ENCODE results near the gene IL4I1.
A peak's percentile ranks its signal among the peaks of the same experiment; 100 is the strongest.

IL4I1 gene

DNA sequence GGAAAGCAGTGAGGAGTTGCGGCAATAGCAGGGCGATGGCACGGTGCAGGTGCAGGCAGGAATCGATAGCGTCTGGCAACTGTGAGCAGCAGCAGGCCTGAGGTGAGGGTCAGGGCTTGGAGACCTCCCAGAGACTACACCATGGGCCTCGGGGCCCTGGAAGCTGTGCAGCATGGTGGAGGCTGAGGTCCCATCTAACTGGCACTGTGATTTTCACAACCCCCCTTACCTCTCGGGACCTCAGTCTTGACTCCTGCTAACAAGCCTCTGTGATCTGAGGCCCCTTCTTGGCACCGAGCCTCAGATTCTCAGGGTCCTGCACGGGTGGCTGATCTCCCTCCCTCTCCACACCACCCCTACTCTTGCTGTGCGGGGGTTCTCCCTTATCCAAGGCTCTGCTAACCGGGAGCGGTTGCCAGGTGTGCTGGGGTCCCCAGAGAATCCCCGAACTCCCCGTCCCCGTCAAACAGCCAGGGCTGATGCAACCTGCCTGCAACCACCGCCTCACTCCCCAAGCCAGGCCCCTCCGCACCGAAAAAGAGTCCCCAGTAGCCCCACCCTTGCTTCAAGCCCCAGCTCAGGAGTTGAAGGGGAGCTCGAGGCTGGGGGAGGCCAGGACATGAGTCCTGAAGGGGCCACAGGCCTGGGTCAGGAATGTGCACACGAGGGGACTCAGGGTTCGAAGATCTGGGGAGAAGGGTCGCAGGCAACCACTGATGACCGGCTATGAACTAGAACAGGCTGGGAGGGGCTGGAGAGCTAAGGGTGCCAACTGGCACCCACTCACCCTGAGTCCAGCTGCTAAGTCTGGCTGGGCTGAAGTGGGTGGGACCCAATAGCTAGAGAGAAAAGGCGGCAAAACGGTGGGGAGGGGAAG lies 27.6 kb upstream of the IL4I1 start:
- DNase-seq: no peak

DNA sequence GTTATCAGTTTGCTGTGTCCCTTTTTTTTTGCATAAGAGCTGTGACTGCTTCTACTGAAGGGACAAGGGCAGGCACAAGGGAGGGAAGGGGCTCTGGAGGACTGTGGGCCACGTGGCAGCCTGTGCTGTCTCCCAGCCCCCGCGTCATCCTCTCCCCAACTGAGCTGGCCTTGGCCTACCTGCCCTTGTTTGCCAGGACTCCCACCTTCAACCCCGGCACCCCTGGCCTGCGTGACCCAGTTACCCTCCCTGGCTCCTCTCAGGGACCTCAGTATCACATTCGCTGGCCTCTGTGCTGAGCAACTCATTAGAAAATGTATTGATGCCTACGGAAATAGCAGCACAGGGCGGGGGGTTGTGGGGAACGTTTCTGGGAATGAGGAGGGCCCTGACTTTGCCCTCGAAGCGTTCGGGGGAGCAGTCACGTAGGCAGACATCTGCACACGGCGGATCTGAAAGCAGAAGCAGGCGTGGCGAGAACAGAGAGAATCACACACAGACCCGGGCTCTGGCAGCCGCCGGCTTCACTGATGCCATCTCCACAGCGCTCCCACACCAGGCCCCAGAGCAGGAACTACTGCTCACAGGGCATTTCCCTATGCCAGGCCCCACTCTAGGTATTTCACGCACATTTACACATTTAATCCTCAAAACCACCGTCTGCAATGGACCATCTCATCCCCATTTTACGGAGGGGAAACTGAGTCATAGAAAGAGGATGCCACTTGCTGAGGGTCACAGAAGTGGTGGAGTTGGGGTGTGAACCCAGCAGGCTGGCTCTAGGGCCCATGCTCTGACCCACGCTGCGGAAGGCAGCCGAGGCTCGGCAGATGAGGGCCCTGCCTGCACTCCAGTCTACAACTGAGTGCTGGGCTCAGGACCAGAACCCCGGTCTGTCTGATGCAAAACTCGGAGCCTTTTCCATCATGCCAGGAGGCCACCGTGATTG lies 26.6 kb upstream of the IL4I1 start:
- DNase-seq: no peak

DNA sequence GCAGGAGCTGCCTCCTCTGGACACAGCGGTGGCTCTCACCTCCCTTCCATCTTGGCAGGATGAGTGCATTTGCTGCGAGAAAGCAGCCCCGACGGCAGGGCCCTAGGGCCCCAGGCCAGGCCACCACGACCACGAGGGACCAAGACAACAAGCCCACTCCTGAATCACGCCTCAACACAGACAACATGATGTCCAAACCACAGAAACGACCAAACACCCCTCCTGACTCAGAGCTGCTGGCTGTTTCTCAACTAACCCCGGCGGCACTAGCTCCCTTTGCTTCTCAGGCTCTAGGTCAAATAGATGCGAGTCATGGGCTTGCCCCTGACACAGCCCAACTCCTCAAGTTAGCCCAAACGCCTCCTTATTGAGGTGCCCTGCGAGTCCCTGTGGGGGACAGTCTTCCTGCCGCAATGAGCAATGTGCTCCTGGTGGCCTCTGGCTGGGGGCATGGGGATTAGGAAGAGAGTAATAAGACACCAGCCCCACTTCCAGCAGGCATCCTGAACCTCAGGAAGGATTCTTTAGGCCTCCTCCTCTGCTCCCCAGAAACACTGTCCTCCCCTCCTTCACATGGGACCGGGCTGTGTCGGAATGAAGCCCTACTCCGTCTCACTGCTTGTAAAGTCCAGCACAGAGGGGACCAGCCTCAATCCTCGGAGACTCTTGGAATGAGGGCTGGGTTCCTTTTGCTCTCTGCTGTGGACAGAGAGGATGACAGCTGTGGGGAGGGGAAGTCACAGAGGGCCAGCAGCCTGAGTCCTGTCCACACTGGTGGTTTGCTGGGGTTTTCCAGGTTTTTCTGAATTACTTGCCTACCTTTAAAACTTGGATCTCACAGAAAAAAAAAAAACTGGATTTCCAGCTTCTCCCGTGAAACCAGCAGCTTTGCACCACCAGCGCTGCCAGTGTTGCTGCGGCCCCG lies 25.4 kb upstream of the IL4I1 start:
- DNase-seq: no peak

DNA sequence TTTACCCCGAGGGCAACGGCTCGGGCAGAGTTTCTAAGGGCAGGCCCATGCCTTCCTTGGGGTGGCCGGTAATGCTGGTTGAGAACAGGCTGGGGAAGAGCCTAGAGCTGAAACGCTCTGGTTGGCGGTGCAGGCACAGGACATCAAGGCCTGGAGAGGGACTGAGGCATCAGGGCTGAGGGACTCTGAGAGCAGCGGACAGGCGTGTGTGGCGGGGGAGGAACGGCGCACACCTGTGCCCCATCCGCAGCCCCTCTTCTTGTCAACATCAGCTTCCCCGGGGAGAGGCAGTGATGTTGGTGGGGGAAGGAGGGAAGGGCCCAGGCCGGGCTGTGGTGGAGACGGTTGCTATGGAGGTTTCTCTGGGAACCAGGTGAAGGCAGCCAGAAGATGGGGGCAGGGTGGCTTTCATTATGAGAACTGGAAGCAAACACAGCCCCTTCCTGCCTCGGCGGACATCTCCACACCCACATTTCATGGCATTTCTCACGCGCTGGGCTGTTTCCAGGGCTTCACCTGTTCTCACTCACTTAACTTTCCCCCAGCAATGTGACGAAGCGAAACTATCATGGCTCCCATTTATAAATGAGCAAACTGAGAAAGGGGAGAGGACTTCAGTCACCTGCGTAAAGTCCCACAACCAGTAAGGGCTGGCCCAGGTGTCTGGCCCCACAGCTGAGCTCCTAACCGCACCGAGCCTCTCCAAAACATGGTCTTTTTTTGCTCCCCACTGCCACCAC lies 24.1 kb upstream of the IL4I1 start:
- no peak for DNase-seq

DNA sequence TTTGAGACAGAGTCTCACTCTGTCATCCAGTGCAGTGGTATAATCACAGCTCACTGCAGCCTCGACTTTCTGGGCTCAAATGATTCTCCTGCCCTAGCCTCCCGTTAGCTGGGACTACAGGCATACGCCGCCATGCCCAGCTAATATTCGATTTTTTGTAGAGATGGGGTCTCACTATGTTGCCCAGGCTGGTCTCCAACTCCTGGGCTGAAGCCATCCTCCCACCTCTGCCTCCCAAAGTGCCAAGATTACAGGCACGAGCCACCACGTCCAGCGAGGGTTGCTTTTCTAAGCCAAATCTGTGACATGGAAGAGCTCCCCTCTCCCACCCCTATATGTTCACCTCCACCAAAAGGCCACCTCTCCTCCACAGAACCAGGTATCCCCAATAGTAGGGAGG lies 21.4 kb upstream of the IL4I1 start:
- DNase-seq: no peak

DNA sequence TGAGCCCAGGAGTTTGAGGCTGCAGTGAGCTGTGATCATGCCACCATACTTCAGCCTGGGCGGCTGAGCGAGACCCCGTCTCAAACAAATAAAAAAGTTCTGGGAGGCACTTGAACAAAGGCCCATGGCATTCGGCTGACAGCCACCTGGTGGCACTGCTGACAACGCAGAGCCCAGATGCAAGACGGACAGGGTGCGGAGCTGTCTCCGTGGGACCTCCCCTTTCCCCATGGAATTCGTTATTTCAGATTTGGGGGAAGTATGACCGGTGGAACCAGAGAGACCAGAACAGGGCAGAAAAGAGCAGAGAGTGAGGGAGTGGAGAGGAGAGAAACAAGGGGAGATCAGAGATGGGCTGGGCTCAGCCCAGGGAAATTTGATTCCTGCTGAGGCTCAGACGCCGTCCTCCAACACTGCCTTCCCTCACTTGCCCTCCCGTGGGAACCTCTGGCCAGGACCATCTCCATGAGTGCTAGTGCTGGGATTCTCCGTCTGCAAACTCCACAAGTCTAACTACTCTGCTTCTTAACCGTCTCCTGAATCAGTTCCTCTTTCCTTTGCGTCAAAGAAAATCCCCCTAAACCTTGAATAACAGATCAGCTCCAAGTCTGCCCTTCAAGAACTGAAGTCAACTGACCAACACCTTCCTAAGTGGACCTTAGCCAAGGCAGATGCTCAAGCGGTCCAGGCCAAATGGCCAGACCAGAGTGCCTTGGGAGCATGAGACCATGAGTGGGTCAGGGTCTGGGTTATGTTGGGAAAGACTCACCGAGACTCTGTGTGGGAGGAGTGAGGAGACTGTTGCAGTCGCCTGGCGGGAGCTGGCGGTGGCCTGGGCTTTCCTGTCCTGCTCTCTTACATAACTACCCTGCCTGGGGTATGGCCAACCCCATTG lies 20.4 kb upstream of the IL4I1 start:
- DNase-seq: no peak

DNA sequence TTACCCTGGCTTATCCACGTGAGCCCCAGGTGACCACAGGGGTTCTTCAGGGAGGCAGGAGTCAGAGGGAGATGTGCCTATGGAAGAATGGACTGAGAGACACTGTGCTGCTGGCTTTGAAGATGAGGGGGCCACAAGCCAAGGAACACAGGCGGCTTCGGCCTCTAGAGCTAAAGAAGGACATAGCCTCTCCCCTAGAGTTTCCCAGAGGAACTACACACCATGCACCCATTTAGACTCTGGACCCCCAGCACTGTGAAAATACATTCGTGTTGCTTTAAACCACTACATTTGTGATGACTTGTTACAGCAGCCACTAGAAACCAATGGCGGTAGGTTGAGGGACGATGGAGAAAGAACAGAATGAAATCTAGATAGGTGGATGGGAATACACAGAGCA lies 18.6 kb upstream of the IL4I1 start:
- no peak for DNase-seq

DNA sequence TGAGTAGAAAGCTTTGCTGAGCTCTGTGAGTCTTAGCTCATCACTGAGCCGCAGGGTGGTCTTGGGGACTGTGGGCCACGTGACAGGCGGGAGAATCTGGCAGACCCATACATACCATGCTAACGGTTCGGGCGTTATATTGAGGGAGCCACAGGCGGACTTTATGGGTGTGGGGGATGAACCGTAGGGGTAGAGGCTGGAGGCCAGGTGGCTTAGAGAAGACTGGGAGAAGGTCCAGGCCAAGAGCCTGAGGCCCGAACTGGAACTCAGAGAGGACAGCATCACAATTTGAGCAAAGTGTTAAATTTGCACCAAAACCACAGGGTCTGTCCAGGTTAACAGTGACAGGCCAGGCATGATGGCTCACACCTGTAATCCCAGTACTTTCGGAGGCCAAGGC lies 17.0 kb upstream of the IL4I1 start:
- no peak for DNase-seq

DNA sequence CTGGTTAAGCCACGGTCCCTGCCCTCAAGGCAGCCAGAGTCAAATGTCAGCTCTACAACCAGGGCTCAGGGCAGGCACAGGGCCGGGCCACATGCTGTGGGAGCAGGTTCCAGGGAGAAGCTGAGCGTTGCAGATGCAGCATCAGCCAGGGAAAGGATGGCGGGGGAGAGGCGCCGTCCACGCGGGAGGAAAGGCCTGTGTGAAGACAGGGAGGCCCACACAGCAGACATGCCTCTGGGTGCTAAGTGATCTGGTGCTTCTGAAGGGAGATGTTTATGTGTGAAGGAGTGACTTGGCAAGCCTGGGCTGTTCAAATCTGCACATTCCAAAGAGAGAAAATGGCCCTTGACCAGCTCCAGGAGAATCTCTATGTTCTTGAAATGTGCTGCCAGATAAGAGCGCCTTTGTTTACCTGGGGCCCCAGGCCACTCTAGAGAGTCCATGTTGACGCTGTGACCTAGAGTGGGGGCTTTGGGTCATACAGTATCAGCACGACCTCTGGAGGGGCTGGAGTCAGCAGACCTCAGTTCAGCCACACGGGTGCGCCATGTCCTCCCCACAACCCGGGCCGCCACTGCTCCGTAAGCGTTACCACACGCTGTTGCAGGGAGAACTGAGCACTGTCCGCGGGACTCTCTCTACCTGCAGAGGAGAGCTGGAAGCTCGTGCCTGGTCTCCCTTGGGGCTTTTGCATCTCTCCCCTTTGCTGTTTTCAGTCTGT lies 16.4 kb upstream of the IL4I1 start:
- DNase-seq: no peak

DNA sequence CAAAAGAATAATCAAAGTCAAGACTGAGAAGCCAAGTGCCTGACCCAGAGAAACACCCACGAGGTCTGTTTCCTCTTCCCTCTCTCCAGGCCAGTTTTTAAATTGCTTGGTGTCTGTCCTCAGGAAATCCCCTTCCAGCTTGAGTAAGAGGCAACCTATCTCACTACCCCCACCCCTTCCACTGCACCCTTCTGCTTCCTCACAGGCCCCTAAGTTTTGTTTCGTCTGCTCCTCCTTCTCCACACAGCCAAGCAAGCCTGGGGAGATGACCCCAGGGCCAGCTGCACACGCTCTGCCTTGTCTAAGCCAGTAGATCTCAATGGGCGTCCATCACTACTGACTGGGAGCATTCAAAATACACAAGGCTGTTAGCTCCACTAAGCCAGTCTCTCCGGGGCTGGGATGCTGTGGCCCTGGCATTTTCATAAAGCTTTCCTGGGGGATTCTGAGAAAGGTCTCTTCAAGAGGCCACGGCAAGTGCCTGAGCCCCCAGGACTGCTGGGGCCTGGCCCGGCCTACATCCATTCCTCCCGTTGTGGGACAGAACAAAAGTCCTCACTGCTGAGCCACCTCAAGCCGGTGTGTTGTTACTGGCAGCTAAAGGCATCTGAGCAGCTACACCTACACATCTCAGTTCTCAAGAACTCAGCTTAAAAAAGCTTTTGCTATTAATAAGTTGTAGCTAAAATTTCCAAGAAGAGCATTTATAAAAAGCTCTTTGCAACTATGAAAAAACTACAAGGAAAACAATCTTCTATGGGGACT lies 14.9 kb upstream of the IL4I1 start:
- peak; percentile 16 for DNase-seq

DNA sequence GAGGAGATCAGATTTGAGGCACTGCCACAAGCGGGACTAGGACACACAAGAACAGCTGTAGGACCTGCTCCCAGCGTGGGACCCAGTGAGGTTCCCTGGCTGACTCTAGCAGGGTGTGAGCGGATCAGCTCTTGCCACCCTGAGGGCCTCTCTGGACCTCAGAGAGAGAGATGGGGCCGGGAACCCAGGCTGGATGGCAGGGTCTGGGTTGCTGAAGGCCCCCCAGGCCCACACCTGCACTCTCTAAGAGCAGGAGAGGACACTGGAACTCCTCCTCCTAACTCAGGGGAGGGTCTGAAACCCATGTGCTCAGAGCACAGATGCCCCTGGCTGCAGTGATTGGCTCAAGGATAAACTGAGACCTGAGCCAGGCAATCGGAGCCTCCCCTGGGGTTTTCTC lies 13.5 kb upstream of the IL4I1 start:
- no peak for DNase-seq

DNA sequence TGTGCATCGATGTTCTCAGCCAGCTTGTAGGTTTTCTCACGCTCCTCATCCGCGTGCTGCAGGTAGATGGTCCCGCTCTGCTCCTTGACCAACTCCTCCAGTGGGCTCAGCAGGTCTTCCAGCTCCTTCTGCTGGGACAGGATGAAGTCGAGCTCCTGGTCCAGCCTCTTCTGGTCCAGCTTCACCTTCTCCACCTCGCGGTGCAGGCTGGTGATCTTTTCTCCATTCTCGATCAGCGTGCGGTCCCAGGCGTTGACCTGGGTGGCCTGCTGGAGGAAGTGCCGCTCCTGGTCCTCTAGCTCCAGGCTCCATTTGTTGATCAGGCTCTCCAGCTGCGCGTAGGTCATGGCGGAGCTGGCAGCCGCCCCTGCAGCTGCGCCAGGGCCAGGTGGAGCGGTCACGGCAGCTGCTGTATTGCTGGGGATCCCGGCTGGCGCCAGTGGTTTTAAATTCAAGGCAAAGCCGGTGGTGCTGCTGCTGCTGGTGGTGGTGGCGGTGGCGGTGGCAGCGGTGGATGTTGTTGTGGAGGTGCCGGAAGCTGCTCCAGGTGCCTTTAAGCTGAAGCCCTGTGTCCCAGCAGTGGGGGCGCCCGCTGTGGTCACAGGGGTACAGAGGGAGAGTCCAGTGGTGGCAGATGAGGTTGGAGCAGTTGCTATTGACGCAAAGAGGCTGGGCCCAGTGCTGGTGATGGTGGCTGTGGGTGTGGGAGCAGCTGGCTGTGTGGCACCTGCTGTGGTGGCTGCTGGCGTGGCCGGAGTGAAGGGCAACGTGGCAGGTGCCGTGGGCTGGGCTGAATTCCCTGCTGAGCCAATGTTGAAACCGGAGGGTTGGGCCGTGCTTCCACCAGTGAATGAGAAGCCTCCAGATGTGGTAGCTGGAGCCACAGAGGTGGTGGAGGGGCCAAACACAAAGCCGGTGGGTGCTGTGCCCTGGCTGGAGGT lies 12.1 kb upstream of the IL4I1 start:
- no peak for DNase-seq

DNA sequence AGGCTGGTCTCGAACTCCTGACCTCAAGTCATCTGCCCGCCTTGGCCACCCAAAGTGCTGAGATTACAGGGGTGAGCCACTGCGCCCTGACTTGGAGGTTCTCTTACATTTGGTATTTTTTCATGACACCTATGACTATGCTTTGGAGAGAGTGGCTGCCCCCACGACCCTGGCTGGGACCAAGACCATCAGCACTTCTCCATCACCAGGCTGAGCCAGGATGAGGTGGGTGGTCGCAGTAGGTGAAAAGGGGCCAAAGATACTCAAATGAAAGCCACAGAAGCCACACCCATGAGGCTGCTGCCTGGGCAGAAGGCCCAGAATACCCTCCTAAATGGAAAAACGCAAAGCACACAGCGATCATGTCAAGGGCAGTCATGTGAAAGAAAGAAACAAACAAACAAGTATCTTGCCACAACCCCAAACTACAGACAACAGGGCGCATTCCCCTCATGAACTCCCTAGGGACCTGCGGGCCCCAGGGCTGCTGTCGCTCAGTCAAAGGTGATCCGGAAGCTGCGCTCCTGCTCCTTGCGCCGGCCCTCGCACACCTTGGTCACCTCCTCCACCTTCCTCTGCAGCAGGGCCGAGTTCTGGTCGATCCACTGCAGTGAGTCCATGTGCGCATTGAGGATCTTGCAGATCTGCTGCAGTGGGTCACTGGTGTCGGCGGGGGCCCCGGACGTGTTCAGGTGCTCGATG lies 11.2 kb upstream of the IL4I1 start:
- no peak for DNase-seq

DNA sequence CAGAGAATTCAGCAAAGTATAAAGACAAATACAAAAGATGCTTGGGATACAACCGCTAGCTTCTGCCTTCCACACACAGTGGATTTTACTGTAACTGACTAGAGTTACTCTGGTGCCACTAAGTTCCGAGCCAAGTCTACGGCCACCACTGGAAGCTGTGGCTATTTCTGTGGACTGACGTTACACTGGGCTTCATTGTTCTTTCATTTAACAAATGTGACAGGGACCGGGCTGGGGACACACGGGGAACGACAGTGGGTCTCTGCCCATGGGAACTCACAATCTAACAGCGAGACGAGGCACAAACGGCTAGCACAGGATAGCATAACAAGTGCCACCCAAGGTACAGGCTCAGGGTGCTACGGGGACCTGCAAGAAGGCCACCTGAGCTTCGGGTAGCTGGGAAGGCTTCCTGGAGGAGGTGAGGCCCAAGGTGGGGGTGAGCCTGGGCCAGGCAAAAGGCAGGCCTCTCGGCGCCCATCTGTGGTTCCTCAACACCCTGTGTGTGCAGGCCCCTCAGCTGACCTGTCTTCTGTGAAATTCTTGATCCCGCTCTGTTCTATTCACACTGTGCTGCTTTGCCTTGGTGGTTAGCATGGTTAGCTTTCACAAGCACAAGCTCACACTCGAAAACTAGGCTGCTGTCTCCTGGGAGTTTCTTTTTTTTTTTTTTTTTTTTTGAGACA lies 10.3 kb upstream of the IL4I1 start:
- no peak for DNase-seq

DNA sequence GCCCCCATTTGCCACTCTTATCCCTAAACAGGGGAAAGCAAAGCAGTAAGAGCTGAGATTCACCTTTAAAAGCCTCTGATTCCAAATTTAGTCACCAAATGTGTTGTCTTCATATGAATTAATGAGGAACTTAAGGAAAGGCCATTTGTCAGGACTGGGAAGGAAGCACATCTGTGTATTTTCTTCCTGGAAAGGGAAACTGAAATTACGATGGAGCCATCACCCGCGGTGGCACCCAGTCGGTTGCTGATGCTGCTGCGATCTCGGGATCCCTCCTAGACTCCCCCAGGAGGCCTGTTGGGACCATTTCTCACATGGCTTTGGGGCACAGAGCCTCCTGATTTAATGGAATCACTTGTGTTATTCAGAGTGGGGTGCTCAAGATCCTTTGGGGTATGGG lies 7.4 kb upstream of the IL4I1 start:
- DNase-seq: no peak

DNA sequence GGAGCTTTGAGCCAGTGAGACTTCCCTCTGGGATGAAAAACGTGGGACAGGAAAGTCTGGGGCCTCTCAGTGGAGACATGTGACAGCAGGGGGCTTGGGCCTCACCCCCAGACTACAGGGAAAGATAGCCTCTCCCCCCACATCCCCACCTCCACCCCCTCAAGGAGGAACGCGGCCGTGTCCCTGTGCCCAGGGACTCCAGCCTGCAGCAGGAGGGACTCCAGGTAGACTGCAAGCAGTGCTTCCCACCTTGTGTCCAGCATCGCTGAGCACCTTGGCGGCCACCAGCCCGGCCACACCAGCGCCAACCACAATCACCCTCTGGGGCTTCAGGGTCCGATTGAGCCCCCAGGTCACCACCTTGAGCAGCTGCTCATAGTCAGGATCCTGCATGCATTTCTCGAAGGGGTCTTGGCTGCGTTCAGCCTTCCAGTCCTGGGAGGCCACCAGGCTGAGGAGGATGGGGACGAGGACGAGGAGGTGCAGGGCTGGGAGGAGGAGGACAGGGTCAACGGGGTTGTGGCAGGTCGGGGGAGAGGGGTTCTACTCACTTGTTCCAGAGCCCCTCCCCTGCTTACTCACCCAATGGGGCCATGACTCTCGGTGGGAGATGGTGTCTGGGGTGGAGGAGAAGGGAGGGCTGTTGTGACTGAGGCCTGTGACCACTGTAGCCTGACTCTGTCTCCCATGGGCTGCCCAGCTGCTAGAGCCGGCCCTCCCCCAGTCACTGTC lies 955 bp downstream of the IL4I1 start:
- no peak for DNase-seq
